Uterus (tissue), 2 donors: ENCODE results near the gene THEMIS.

Experiments
- CTCF ChIP-seq, 4 experiments: fragments of 200-600 bp in 2 of 4; fragments of 450-650 bp in 2 of 4; sonication (generic) in 2 of 4; IDR thresholded peaks; one replicate each; pipeline ENCODE4 v1.5.1; 2016 to 2019; ENCODE audit warnings: antibody characterized with exemption in 4 of 4, mild to moderate bottlenecking in 2 of 4, moderate library complexity in 1 of 4
- POLR2A ChIP-seq, 2 donors: fragments of 450-650 bp; IDR thresholded peaks; one replicate each; pipeline ENCODE4 v1.6.1; 2016; ENCODE audit warnings: antibody characterized with exemption in 2 of 2, mild to moderate bottlenecking in 1 of 2, moderate library complexity in 1 of 2

DNA sequence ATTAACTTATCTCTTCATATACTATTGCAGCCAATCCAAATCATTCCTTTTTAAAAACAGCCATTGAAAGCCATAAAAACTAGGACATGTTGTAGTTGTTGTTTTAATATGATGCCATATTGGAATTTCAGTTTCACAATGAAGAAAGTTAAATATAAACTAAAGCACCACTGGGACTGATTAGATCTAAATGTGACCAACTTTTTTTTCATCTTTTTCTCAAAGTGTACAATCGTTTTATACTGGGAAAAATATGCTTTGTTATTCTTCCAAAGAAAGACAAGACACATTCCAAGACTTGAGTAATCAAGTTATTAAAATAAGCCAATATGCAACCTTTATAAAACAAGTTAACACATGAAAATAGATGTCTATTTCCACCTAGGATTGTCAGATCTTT lies 68.5 kb downstream of the THEMIS start:
- no peak for TF ChIP-seq CTCF (IDR thresholded peaks at IDR 0.05)
- no peak for TF ChIP-seq POLR2A (IDR thresholded peaks at IDR 0.05)
